DOHH2 (cell line): ENCODE data around the gene BMP8A.

Source experiments
- CTCF ChIP-seq: fragments of 200-600 bp; sonication (generic); IDR thresholded peaks from one replicate; pipeline ENCODE4 v1.5.1; 2014; ENCODE audit warnings: antibody characterized with exemption, mild to moderate bottlenecking, low read depth, low read length; ENCODE audit not compliant: poor library complexity, severe bottlenecking
- EZH2phosphoT487 ChIP-seq: fragments of 200-600 bp; sonication (generic); IDR thresholded peaks from 2 replicates; pipeline ENCODE4 v1.6.1; 2017; ENCODE audit warnings: borderline replicate concordance, mild to moderate bottlenecking, antibody characterized with exemption, low read length, moderate library complexity, mixed read lengths

- TF ChIP-seq CTCF (no peak), EZH2phosphoT487 (no peak)
Measured at GRCh38 chr1:39540504-39541031, 49.1 kb downstream of the BMP8A start.
